Activated CD4-positive, CD25-positive, alpha-beta regulatory T cell treated with anti-CD3 and anti-CD28 coated beads, Interleukin-2, amount 50 U/mL, for 16 hours (primary cell): ENCODE measurements around the gene KRTAP4-3.
"Not testable (repeated sequence)": the region's sequence is repeated elsewhere in the genome, so short reads cannot be mapped to it uniquely, and the experiment has no call there.

Experiments used
- DNase-seq: peaks from one replicate; pipeline ENCODE4 v3.0.0-alpha.2; 2020; ENCODE audit warnings: low read depth, low spot score

KRTAP4-3 gene

DNA sequence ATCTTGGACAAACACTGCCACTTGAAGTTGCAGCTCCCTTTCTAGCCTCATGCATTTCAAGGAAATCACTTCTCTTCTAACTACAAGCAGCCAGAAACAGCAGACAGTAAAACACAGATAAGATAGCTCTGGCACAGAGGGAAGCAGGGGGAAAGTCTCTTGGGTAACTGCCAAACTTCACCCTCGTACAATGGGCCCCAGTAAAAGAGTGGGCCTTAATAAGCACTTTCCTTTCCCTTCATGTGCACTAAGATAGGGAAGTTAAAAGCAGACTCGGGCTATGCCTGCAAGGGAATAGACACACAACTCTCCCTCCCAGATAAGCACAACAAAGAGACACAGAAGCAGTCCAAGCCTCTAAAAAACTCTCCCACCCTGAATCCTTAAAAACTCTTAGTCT, 14.2 kb downstream of the KRTAP4-3 start:
- DNase-seq = no peak

DNA sequence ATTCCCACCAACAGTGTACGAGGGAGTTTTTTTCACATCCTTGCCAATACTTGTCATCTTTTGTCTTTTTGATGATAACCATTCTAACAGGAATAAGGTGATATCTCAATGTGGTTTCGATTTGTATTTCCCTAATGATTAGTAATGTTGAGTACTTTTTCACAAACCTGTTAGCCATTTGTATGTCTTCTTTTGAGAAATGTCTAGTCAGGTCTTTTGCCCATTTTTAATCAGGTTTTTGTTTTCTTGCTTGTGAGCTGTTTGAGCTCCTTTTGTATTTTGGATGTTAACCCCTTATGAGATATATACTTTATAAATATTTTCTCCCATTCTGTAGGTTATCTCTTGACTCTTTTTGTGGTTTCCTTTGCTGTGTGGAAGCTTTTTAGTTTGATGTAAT, 16.5 kb downstream of the KRTAP4-3 start:
- DNase-seq = no peak

DNA sequence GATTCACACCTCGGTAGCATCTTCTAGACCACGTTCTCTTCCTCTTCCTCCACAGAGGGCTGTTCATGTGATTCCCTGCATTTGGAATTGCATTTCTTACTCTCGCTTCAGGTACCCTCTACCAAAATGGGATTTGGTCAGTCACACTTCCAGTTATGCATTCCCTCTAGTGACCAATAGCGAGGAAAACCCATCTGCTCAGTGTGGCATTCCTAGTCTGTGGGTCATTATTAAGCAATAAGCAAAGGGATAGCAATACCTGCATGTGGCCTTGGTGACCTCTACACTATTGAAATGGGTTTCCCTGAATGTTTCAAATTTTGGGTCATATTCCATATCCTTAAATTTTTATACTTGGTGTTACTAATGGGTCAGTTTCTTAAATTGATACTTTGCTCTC, 18.0 kb downstream of the KRTAP4-3 start:
- no peak for DNase-seq

DNA sequence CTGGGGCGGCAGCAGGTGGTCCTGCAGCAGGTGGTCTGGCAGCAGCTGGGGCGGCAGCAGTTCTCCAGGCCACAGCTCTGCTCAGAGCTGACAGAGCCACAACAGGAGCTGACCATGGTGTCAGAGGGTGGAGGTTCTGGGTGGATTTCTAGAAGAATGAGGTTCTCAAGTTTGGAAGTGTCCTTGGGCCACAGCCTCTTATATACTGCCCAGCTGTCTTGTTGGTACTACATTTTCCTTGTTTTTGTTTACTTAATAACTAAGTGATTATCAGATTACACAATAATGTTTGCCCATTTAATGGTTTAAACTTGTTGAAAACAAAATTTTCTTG, 18.4 kb downstream of the KRTAP4-3 start, which contains the start of gene KRTAP4-5:
Gene KRTAP4-5 (minus strand): TSS at position 174 of the 334 bp plus-strand sequence. CDS start 58 bp downstream, at position 116.
- DNase-seq = no peak

DNA sequence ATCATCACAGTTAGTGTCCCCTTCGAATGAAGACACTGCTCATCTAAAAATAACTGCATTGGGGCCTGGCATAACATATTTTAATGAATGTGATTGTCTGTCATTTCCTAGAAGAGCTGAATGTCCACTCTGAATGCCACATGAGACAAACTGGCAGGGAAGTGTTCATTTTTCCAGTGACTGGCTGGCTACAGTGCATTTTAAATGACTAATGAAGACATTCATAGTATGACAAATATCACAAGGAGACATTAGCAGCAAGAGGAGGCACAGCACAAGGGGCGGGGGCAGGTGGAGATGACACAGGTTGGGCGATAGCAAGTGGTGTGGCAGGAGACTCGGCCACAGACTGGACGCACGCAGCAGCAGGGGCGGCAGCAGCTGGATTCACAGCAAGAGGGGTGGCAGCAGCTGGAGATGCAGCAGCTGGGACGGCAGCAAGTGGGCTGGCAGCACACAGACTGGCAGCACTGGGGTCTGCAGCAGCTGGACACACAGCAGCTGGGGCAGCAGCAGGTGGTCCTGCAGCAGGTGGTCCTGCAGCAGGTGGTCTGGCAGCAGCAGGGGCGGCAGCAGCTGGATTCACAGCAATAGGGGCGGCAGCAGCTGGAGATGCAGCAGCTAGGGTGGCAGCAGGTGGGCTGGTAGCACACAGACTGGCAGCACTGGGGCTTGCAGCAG, 18.9 kb downstream of the KRTAP4-3 start:
- DNase-seq = not testable (repeated sequence)

DNA sequence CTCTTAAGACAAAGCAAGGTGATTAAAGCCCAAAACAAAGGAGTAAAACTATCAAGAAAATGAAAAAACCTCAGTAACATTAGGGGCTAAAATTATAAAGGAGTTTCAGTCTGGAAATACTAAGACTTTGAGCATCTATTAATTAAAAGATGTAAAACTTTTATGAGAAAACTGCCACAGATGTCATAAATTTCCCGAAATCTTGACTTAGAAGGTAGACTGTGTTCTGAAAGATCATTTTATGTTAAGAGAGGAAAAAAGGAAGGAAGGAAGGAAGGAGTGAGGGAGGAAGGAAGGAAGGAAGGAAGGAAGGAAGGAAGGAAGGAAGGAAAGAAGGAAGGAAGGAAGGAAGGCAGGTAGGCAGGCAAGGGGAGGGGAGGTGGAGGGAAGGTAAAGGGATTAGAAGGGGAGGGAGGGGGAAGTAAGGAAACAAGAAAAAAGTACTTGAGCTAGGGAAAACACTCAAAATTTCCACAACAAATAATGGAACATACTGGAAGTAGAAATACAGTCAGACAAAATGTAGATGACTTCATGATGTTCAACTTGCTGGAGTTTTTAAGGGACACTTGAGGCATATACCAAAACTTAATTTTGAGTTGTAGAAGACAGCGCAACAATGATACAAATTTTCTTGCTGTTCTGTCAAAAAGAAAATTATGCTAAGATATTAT, 20.4 kb downstream of the KRTAP4-3 start:
- no peak for DNase-seq

DNA sequence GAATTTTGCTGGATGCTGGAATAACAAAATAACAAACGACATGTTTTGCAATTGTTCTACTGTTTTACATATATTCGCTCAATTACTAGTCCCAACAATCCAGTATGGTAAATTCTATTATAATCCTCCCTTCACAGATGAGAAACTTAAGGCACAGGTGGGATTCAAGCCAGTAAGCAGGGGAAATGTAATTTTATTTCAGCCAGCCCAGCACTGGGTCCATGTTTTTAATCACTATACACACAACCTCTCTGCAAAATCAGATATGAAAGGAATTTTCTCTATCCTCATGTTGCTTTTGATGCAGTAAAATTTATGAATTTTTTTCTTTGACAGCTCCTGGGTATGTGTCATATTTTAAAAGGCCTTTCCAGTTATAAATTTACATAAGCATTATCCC, 22.8 kb downstream of the KRTAP4-3 start:
- no peak for DNase-seq

DNA sequence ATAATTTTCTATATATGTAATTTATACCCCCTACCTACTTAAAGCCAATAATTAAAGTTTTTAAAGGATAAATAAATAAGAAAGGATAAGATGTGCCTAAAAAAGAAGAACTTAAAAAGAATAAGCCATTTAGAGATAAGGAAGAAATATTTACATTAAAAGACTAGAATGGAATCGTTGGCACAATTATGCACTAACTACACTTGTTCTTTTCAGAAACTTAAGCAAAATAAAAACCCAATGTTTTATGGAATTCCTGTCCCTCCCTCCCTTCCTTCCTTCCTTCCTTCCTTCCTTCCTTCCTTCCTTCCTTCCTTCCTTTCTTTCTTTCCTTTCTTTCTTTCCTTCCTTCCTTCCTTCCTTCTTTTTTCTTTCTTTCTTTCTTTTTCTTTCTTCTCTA, 23.2 kb downstream of the KRTAP4-3 start:
- DNase-seq = no peak

DNA sequence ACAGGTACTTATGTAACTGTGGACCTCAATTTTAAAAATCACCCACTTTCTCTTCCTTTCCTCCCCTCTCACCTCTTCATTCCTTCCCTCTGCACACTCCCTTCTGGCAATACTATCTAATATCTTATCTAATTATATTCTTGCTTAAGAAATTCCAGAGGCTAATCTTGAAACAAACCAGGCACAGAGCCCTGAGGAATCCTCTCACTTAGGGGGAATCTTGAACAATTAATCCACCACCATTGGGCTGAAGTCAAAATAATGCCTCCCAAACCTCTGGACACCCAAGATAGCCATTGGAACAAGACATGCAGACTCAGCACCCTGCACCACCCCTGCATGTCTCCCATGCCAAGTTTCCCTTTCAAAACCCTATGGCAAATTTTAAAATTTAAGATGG, 26.7 kb downstream of the KRTAP4-3 start:
- no peak for DNase-seq

DNA sequence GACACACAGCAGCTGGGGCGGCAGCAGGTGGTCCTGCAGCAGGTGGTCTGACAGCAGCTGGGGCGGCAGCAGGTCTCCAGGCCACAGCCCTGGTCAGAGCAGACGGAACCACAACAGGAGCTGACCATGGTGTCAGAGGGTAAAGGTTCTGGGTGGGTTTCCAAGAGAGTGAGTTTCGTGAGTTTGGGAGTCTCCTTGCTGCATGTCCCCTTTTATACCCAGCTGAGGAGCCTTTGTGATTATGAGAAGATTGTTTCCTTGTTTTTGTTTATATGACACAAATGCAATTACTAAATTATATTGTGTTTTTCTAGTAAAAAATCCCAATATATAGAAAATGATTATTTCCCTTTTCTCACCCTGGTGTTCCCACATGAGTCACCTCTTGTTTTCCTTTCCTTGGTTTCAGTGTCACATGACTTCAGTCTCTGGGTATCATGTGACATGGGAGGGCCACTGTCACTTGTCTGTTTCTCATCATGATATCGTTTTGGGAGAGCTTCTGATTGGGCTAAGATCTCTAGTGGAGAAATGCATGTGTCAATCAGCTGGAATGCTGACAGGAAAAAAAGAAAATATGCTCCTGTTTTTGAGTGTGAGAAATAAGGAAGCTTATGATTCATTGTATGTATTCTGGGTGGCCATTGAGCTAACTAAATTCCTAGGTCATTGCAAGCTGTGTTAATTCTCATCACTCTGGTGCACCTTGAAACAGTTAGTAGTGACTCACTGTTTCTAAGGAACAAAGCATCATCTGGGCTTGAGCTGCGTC, 27.5 kb downstream of the KRTAP4-3 start, which contains the start of gene KRTAP4-6:
Gene KRTAP4-6 (minus strand): TSS at position 185 of the 772 bp plus-strand sequence. CDS start 57 bp downstream, at position 128.
- DNase-seq = no peak

DNA sequence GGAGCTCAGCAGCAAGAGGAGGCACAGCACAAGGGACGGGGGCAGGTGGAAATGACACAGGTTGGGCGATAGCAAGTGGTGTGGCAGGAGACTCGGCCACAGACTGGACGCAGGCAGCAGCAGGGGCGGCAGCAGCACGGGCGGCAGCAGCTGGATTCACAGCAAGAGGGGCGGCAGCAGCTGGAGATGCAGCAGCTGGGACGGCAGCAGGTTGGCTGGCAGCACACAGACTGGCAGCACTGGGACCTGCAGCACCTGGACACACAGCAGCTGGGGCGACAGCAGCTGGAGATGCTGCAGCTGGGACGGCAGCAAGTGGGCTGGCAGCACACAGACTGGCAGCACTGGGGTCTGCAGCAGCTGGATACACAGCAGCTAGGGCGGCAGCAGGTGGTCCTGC, 28.2 kb downstream of the KRTAP4-3 start:
- DNase-seq = not testable (repeated sequence)

DNA sequence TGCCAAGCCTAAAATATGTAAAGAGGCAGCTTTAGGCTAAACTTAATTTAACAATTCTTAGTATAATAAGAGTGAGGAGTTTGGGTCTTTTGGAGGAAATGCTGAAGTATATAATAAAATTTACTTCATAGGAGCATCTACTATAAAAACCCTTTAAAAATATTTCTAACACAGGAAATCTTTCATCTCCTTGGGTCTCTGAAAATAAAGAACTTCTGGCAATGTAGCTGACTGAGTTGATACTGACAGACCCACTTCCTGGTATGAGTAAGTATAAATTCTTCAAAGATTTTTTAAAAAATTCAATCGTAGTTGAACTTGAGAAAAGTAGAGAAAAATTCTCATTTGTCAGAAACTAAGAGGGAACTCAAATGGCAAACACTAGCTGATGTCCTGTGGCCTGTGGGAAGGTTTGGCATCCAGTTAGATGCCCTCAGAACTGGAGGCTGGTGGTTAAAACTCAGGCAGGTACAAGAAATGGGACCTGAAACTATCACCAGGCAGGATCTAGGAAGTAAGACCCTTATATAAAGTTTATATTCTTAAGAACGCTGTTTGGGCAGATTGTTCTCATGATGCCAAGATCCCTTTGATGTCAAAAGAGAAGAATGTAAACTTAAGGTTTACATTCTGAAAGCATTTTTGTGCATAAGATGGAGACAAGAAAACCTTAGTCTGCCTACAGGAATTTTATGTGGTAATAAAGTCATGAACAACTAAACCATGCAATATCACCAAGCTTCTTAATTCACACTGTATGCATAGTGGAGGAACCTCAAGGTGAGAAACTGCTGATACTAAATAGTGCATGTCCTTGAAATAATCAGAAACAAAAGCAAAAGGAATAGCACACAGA, 33.9 kb downstream of the KRTAP4-3 start:
- no peak for DNase-seq

DNA sequence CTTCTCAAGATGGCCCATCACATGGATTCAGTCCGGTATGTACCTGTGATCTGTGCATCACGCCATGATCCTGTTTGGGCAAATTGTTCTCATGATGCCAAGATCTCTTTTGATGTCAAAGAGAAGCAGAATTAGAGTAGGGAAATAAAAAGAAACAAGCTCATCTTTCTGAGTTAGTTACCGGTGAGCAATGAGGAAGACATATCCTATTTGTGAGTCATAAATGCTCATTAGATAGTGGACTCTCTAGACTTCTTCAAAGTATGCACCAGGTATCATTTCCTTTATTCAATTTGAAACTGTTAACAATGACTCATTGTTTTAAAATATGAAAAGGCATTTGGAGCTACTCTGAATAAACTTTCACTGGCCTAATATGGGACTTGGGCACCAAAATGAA, 36.0 kb downstream of the KRTAP4-3 start:
- DNase-seq = no peak

DNA sequence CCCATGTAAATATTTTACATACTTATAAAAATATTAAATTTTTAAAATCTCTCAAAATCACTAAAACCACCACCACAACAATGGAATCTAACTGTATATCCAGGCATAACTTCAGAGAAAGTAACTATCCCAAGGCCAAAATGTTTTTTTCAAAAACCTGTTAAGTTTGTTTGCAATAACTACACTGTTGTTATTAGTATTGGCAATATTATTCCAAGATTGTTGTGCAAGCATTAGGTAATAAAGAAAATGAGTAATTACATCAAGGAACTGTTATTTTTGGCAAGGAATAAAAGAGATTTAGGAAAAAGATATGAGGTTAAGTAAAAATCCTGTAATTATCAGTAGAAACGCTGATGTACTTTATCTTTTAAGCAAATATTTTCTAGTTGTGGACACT, 40.6 kb downstream of the KRTAP4-3 start:
- DNase-seq = no peak

DNA sequence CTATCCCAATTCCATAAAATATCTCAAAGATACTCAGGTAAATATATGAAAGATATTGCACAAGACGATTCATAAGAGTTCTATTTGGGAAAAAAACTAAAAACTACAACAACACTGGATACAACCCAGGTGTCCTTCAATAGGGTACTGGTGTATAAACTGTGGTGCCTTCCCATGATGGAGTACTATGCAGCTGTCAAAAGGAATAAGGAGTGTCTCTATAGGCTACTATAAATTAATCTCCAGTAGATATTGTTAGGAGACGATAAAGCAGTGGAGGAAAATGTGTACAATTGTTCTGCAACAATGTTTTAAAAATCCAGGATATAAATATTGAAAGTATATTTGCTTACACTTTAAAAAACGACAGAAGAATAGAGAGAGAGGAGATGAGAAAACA, 41.6 kb downstream of the KRTAP4-3 start:
- no peak for DNase-seq

DNA sequence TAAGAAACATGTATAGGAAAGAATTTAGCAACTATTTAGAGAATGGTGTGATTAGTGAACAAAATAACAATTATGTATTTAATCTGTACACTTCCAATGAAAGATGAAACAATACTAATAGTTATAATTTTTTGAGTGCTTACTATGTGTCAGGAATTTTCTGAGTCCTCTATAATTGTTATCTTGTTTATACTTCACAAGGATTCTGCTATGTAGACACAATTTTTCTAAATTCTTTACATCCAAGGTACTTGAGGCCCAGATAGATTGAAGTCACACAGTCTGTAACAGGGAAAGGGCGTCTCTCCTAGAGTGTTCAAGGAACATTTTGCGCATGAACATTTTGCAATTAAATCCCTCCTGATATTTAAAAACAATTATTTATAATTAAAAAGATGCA, 43.0 kb downstream of the KRTAP4-3 start:
- DNase-seq = no peak

DNA sequence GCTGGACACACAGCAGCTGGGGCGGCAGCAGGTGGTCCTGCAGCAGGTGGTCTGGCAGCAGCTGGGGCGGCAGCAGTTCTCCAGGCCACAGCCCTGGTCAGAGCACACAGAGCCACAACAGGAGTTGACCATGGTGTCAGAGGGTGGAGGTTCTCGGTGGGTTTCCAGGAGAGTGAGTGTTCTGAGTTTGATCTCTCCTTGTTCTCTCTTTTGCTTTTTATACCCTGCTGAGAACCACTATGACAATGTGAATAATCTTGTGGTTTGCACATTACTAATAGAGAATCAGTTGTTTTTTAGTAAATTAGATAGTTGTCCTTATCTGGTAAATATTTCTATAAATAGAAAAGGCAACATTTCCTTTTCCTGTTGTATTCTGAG, 44.0 kb downstream of the KRTAP4-3 start, which contains the start of gene KRTAP4-12:
Gene KRTAP4-12 (minus strand): TSS at position 192 of the 381 bp plus-strand sequence. CDS start 60 bp downstream, at position 132.
- not testable (repeated sequence) for DNase-seq

DNA sequence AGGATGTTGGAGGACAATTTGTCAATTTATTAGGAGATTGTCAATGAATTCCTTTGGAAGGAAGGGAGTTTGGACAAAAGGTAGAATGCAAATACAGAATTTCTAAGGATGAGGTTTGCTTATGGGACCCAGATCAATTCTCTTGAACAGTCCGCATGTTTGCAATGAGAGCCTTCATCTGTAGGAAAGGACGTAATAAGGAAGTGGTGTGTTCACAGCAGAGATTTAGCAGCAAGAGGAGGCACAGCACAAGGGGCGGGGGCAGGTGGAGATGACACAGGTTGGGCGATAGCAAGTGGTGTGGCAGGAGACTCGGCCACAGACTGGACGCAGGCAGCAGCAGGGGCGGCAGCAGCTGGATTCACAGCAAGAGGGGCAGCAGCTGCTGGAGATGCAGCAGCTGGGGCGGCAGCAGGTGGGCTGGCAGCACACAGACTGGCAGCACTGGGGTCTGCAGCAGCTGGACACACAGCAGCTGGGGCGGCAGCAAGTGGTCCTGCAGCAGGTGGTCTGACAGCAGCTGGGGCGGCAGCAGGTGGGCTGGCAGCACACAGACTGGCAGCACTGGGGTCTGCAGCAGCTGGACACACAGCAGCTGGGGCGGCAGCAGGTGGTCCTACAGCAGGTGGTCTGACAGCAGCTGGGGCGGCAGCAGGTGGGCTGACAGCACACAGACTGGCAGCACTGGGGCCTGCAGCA, 44.6 kb downstream of the KRTAP4-3 start:
- not testable (repeated sequence) for DNase-seq

DNA sequence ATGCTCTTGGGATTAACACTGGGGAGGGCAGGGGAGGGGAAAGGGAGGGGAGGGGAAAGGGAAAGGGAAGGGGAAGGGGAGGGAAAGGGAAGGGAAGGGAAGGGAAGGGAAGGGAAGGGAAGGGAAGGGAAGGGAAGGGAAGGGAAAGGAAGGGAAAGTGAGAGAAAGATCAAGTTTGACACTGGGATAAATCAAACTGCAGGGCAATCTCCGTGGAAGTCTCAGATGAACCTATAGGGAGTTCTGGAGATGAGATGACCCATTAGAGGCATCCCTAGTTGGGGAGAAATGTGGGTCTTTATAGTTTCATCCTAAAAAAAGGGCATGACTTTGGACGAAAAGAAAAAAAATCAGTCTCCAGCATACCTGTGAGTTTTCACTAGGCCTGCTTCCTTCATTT, 46.3 kb downstream of the KRTAP4-3 start:
- DNase-seq = no peak

DNA sequence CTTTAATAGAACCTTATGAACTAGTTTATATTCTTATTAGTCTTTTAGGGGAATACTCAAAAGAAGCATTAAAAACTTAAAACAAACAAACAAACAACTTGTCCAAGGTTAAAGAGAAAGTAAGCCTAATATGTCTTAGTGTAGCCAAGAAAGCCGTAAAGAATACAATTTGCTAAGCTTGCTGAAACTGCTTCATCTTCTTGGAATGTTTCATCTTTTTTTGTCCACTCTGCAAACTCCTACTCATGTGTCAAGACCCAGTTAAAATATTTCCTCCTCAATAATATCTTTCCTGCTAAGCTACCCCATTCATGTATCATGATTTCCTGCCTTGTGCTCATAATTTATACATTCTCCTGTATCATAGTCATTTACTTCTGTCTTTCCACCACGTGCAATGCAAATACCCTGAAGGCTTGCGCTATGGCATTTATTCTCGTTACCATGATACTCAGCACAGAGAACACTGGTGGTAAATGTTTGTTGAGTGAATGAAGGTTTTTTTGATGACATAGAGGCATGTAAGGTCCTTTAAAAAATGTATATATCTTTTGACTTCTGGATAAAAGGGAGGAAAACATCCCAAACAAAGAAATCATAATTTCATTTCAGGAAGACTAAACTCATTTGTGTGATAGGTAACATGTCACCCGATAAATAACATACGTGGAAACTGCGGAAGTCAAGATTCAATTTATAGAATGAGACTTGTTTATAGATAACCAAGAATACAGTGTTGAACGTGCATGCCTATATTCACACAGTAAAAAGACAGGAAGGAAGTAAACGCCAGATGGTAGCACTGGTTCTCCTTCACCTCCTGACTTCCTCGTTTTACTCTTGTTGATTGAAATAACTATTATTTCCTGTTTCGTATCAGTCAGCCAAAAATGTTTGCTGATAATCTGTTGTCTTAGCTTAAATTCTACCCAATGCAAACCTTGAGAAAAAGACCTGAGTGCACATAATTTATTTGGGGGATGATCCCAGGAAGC, 48.0 kb downstream of the KRTAP4-3 start:
- DNase-seq = not testable (repeated sequence)
